Choroid plexus epithelial cell (primary cell): ENCODE results near the gene OTOA.
"Not testable (repeated sequence)": the region's sequence is repeated elsewhere in the genome, so short reads cannot be mapped to it uniquely, and the experiment has no call there.

Experiments
- DNase-seq: peaks from one replicate; pipeline ENCODE4 v3.0.0-alpha.2; 2010; ENCODE audit warnings: low read depth
- H3K4me3 ChIP-seq: 2 replicates; pipeline ENCODE4 v1.5.1; 2011; ENCODE audit warnings: low read depth, mild to moderate bottlenecking, control low read depth, low read length, moderate library complexity
- CTCF ChIP-seq: conservative IDR thresholded peaks from 2 replicates; pipeline ENCODE4 v1.5.1; 2011; ENCODE audit warnings: low read depth, mild to moderate bottlenecking, control low read depth, inconsistent platforms, low read length, moderate library complexity

The OTOA gene

GRCh38 chr16:21643785-21644184, 20.0 kb upstream of the OTOA start:
- DNase-seq, result no peak
- H3K4me3 ChIP-seq, result no peak overlapping the region
- TF ChIP-seq CTCF, result no peak

GRCh38 chr16:21644674-21645073, 19.1 kb upstream of the OTOA start:
- DNase-seq, result no peak
- TF ChIP-seq CTCF, result no peak
- H3K4me3 ChIP-seq, result no peak overlapping the region

- peak; percentile 67 for DNase-seq
- no peak for TF ChIP-seq CTCF
- H3K4me3 ChIP-seq, result no peak overlapping the region
Measured at GRCh38 chr16:21645261-21645721, 18.5 kb upstream of the OTOA start.

GRCh38 chr16:21646091-21646490, 17.7 kb upstream of the OTOA start:
- no peak overlapping the region for H3K4me3 ChIP-seq
- DNase-seq, result peak; percentile 43
- TF ChIP-seq CTCF, result no peak

GRCh38 chr16:21646721-21647561, 16.8 kb upstream of the OTOA start:
- H3K4me3 ChIP-seq, result no peak overlapping the region
- no peak for TF ChIP-seq CTCF
- no peak for DNase-seq

- TF ChIP-seq CTCF, result no peak
- H3K4me3 ChIP-seq, result no peak overlapping the region
- DNase-seq, result no peak
Measured at GRCh38 chr16:21647562-21648164, 16.1 kb upstream of the OTOA start.

GRCh38 chr16:21649826-21650406, 13.9 kb upstream of the OTOA start:
- H3K4me3 ChIP-seq, DNase-seq: not testable (repeated sequence)
